Panc1 (cell line): ENCODE data around the gene AGAP1. TPM values are rescaled to one million over a fixed set of nuclear protein-coding genes. Genes with fewer than 3 reads are reported as not detected.

ENCODE experiments used
- ATAC-seq: fragments of 200-7000 bp; cut with Tn5 transposase; 2 replicates; pipeline ENCODE4 v1.9.1; 2020; ENCODE audit warnings: mild to moderate bottlenecking, moderate library complexity
- BruUV-seq: library from RNA; stranded (reverse); fragments of 400-500 nt; replicated peaks from 2 replicates; lab custom pipeline; 2021; lab: Mats Ljungman, UMichigan
- CTCF ChIA-PET: fragments of 300-600 bp; sonication (Branson Sonifier 250); formaldehyde crosslinking; loops from one replicate; lab custom pipeline; 2022; ENCODE audit warnings: antibody characterized with exemption; lab: Charles Lee
- POLR2A ChIA-PET: fragments of 300-600 bp; sonication (Branson Sonifier 250); formaldehyde crosslinking; loops from one replicate; lab custom pipeline; 2022; ENCODE audit warnings: antibody characterized with exemption; lab: Charles Lee
- DNase-seq: peaks from one replicate; pipeline ENCODE4 v3.0.0-alpha.2; 2010; ENCODE audit warnings: low read depth, low spot score
- H3K27ac ChIP-seq: 2 replicates; pipeline ENCODE4 v1.5.1; 2011; ENCODE audit warnings: mild to moderate bottlenecking, low read length, inconsistent platforms
- H3K27me3 ChIP-seq: fragments of 200-500 bp; sonication (Bioruptor generic); 2 replicates; pipeline ENCODE4 v1.6.0; 2014; ENCODE audit warnings: low read length, inconsistent platforms; ENCODE audit not compliant: control insufficient read depth, insufficient read depth
- H3K36me3 ChIP-seq: fragments of 200-500 bp; sonication (Bioruptor generic); 2 replicates; pipeline ENCODE4 v1.5.1; 2014; ENCODE audit warnings: inconsistent platforms, mild to moderate bottlenecking, low read length, moderate library complexity; ENCODE audit not compliant: control insufficient read depth, insufficient read depth
- H3K4me1 ChIP-seq: 2 replicates; pipeline ENCODE4 v1.5.1; 2011; ENCODE audit warnings: inconsistent platforms, mild to moderate bottlenecking, low read length, moderate library complexity; ENCODE audit not compliant: control insufficient read depth, insufficient read depth
- H3K4me3 ChIP-seq, 2 experiments: 2 replicates each; pipeline ENCODE4 v1.5.1; 2011 to 2012; ENCODE audit warnings: low read depth in 2 of 2, low read length in 2 of 2, mild to moderate bottlenecking in 2 of 2, inconsistent platforms in 1 of 2, moderate library complexity in 1 of 2
- H3K9me3 ChIP-seq: fragments of 200-500 bp; sonication (Bioruptor generic); 2 replicates; pipeline ENCODE4 v1.5.1; 2014; ENCODE audit warnings: low read depth, mild to moderate bottlenecking, inconsistent platforms, low read length, moderate library complexity; ENCODE audit not compliant: control insufficient read depth, insufficient read depth
- POLR2AphosphoS5 ChIP-seq: IDR thresholded peaks from 2 replicates; pipeline ENCODE4 v1.6.1; 2012; ENCODE audit warnings: mild to moderate bottlenecking, low read depth, low read length, moderate library complexity
- SIN3A ChIP-seq: IDR thresholded peaks from 2 replicates; pipeline ENCODE4 v1.6.1; 2012; ENCODE audit warnings: low read depth, mild to moderate bottlenecking, low read length, moderate library complexity, borderline replicate concordance; ENCODE audit not compliant: insufficient read depth
- TCF7L2 ChIP-seq: IDR thresholded peaks from 2 replicates; pipeline ENCODE4 v1.6.1; 2011; ENCODE audit warnings: mild to moderate bottlenecking, low read depth, low read length, inconsistent platforms
- in situ Hi-C: cut with HindIII; loops from 2 replicates; pipeline ENCODE4 v1.10.0; 2016; ENCODE audit warnings: low sequenced_read_pairs, low pct_unique_long_range_greater_than_20kb
- intact Hi-C: fragments of 100-400 bp; cut with micrococcal nuclease; formaldehyde crosslinking; loops from one replicate; pipeline ENCODE4 v1.10.0; 2022; ENCODE audit not compliant: unreplicated experiment
- total RNA-seq: library from RNA; stranded (reverse); gene quantifications from one replicate; pipeline ENCODE4 v1.2.1, GENCODE V29; 2021; ENCODE audit not compliant: unreplicated experiment
- TF ChIP-seq, protein P1 (sequence below): fragments of 450-650 bp; IDR thresholded peaks from 2 replicates; pipeline ENCODE4 v1.5.1; 2017; ENCODE audit warnings: mild to moderate bottlenecking
- TF ChIP-seq, protein P2 (sequence below), 2 experiments: IDR thresholded peaks; 2 replicates each; pipeline ENCODE4 v1.6.1; 2011 to 2012; ENCODE audit warnings: low read depth in 2 of 2, control low read depth in 1 of 2, low read length in 1 of 2, mild to moderate bottlenecking in 1 of 2, moderate library complexity in 1 of 2; ENCODE audit not compliant: insufficient read depth in 1 of 2

AGAP1 gene
- total RNA-seq, 1 experiment from 2014 or later, result 38.9 TPM

DNA sequence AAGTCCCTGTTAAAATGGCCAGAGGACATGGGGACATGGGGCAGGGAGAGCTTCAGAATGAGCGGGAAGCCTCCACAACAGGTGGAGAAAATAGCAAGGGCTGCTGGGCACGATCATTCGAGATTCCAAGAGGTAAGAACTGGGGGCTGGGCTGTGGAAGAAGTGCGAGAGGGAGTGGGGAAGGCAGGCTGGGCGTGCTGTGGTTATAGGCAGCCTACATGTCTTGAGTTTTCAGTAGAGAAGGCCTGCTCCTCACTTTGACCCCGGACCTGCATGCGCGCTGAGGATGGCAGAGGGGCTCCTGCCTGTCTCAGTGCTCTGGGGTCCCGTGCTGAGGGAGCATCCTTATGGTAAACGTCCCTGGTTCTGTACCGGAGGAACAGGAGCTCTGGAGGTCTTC lies 115.5 kb downstream of the AGAP1 start:
- ATAC-seq, result no peak
- Histone ChIP-seq H3K4me1 (no peaks in the 10 kb centered on the region), H3K27me3 (no peaks in the 10 kb centered on the region), H3K27ac (no peak overlapping the region), H3K4me3 (no peak overlapping the region), H3K9me3 (no peaks in the 10 kb centered on the region), H3K36me3 (no peaks in the 10 kb centered on the region)
- BruUV-seq, result no TSS peak
- DNase-seq, result no peak
- in situ Hi-C loops (no loop called here), intact Hi-C loops (no loop called here)
- ChIA-PET POLR2A (interaction anchor here (0.6 kb wide), 1 partner anchor 55 kb away, joined by 7 read pairs; no protein-coding TSS in a partner anchor), CTCF (no interaction called here)
- no peak for TF ChIP-seq SIN3A
- TF ChIP-seq, protein P1, sequence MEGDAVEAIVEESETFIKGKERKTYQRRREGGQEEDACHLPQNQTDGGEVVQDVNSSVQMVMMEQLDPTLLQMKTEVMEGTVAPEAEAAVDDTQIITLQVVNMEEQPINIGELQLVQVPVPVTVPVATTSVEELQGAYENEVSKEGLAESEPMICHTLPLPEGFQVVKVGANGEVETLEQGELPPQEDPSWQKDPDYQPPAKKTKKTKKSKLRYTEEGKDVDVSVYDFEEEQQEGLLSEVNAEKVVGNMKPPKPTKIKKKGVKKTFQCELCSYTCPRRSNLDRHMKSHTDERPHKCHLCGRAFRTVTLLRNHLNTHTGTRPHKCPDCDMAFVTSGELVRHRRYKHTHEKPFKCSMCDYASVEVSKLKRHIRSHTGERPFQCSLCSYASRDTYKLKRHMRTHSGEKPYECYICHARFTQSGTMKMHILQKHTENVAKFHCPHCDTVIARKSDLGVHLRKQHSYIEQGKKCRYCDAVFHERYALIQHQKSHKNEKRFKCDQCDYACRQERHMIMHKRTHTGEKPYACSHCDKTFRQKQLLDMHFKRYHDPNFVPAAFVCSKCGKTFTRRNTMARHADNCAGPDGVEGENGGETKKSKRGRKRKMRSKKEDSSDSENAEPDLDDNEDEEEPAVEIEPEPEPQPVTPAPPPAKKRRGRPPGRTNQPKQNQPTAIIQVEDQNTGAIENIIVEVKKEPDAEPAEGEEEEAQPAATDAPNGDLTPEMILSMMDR, result no peak
- TF ChIP-seq, protein P2, sequence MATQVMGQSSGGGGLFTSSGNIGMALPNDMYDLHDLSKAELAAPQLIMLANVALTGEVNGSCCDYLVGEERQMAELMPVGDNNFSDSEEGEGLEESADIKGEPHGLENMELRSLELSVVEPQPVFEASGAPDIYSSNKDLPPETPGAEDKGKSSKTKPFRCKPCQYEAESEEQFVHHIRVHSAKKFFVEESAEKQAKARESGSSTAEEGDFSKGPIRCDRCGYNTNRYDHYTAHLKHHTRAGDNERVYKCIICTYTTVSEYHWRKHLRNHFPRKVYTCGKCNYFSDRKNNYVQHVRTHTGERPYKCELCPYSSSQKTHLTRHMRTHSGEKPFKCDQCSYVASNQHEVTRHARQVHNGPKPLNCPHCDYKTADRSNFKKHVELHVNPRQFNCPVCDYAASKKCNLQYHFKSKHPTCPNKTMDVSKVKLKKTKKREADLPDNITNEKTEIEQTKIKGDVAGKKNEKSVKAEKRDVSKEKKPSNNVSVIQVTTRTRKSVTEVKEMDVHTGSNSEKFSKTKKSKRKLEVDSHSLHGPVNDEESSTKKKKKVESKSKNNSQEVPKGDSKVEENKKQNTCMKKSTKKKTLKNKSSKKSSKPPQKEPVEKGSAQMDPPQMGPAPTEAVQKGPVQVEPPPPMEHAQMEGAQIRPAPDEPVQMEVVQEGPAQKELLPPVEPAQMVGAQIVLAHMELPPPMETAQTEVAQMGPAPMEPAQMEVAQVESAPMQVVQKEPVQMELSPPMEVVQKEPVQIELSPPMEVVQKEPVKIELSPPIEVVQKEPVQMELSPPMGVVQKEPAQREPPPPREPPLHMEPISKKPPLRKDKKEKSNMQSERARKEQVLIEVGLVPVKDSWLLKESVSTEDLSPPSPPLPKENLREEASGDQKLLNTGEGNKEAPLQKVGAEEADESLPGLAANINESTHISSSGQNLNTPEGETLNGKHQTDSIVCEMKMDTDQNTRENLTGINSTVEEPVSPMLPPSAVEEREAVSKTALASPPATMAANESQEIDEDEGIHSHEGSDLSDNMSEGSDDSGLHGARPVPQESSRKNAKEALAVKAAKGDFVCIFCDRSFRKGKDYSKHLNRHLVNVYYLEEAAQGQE (IDR thresholded peaks at IDR 0.05; ENCODE audit: insufficient read depth in 1 of 2, low read depth in 2 of 2, low read length in 1 of 2), result no peak
- TF ChIP-seq POLR2AphosphoS5, result no peak
- TF ChIP-seq TCF7L2, result no peak

- BruUV-seq, result no TSS peak
- intact Hi-C loops, result no loop called here
- no peak for TF ChIP-seq POLR2AphosphoS5
- no peak for TF ChIP-seq TCF7L2
- TF ChIP-seq, protein P1, result no peak
- TF ChIP-seq, protein P2 (IDR thresholded peaks at IDR 0.05; ENCODE audit: insufficient read depth in 1 of 2, low read depth in 2 of 2, low read length in 1 of 2), result no peak
- TF ChIP-seq SIN3A, result no peak
- no peak for ATAC-seq
- in situ Hi-C loops, result no loop called here
- Histone ChIP-seq H3K36me3 (no peaks in the 10 kb centered on the region), H3K27me3 (no peaks in the 10 kb centered on the region), H3K9me3 (no peaks in the 10 kb centered on the region), H3K4me3 (no peak overlapping the region), H3K27ac (no peak overlapping the region), H3K4me1 (no peaks in the 10 kb centered on the region)
- CTCF ChIA-PET, result no interaction called here
- POLR2A ChIA-PET, result interaction anchor here (0.6 kb wide), 1 partner anchor 55 kb away, joined by 7 read pairs; no protein-coding TSS in a partner anchor
- DNase-seq, result no peak
Observed at GRCh38 chr2:235609746-235610145, 115.9 kb downstream of the AGAP1 start.
